Esophagus mucosa (tissue), 1 donor: ENCODE data around the gene TTC21A. TPM values are rescaled to one million over a fixed set of nuclear protein-coding genes. Genes with fewer than 3 reads are reported as not detected.
"Not testable (repeated sequence)": the region's sequence is repeated elsewhere in the genome, so short reads cannot be mapped to it uniquely, and the experiment has no call there.

ENCODE experiments used
- ATAC-seq: fragments of 200-7000 bp; cut with Tn5 transposase; one replicate; pipeline ENCODE4 v1.9.1; 2020
- total RNA-seq: library from RNA; stranded (reverse); gene quantifications from one replicate; pipeline ENCODE4 v1.2.4, GENCODE V29; 2023
- donor health status: DM: yes; HTN: yes; CAD: no.

Gene TTC21A
- total RNA-seq, 1 donor from 2014 or later: 2.3 TPM

- ATAC-seq: peak; percentile 9
Measured at GRCh38 chr3:39150803-39151631, 43.5 kb downstream of the TTC21A start.

DNA sequence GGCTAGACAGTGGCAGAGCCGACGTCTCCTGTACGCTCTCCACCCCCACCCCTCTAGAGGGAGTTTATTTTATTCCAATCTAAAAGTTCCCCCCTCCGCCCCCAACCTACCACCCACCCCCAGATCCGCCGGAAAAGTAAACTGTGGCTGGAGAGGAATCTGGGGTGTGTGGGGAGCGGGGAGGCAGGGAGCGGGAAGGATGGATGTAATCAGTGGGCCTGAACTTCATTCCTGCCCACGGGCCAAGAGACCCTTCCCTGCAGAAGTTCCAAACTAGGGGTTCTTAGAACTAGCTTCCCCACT, 46.4 kb downstream of the TTC21A start:
- ATAC-seq: no peak

- ATAC-seq: no peak
Measured at GRCh38 chr3:39154280-39155021, 47.0 kb downstream of the TTC21A start.

- no peak for ATAC-seq
Measured at GRCh38 chr3:39156421-39156820, 48.9 kb downstream of the TTC21A start.

GRCh38 chr3:39157359-39157758, 49.9 kb downstream of the TTC21A start:
- no peak for ATAC-seq

DNA sequence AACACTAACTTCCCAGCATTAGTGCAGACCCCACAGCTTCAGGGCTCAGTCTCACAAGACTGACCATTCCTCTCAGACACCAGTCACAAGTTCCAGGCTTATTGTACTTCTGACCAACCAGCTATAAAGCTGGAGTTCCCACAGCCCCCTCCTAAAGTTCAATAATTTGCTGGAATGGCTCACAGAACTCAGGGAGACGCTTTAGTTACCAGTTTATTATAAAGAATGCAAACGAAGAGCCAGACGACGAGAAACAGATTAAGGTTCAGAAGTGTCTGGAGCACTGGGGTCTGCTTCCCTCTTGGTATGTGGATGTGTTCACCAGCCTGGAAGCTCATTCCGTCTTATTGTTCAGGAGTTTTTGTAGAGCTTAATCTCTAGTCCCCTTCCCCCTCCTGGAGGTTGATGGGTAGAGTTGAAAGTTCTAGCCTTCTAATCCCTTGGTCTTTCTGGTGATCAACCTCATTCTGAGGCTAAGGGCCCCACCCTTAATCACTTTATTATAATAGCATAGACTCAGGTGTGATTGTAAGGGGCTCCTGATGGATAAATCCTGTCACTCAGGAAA, 50.8 kb downstream of the TTC21A start:
- ATAC-seq: no peak

- no peak for ATAC-seq
Measured at GRCh38 chr3:39164414-39164813, 56.9 kb downstream of the TTC21A start.

DNA sequence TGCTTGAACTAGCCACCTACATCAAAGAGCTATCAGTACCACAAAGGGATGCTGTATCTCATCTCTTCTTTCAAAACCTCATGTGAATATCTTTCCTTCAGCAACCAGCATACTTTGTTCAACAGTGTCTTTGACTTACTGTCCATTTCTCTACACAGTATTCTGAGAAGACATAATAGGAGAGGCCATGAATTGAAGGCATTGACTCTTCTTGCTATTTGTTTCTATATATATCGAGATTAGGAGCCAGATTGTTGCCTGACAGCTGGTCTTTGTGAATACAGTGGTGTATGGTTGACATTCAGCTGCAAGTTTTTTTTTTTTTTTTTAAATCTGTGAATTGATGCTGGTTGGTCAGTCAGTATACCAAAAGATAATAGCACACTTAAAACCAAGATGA, 58.0 kb downstream of the TTC21A start:
- no peak for ATAC-seq

GRCh38 chr3:39166134-39166710, 58.7 kb downstream of the TTC21A start:
- ATAC-seq: peak; percentile 87

- peak; percentile 70 for ATAC-seq
Measured at GRCh38 chr3:39166932-39167532, 59.6 kb downstream of the TTC21A start.

GRCh38 chr3:39168156-39168780, 60.8 kb downstream of the TTC21A start:
- ATAC-seq: no peak

GRCh38 chr3:39169712-39170111, 62.2 kb downstream of the TTC21A start:
- ATAC-seq: no peak

GRCh38 chr3:39170461-39170860, 63.0 kb downstream of the TTC21A start:
- ATAC-seq: no peak

GRCh38 chr3:39170877-39171276, 63.4 kb downstream of the TTC21A start:
- not testable (repeated sequence) for ATAC-seq

DNA sequence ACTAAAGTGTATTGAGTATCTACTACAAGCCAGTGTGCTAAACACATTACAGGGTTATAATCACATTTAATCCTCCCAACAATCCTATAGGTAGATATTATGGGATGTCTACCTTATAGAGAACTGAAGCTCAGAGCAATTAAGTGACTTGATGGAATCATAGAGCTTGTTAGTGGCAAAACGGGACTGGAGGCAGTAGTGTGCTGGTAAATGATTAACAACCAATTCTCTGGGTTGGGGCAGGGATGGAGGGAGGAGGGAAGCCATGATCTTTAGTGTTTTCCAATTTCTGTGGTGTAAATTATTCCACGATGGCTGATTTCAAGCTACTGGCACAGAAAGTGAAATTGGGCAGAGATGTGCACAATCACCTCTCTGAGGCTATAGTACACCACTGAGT, 64.4 kb downstream of the TTC21A start:
- no peak for ATAC-seq

GRCh38 chr3:39173318-39174125, 66.0 kb downstream of the TTC21A start:
- ATAC-seq: no peak

- ATAC-seq: no peak
Measured at GRCh38 chr3:39176025-39176714, 68.7 kb downstream of the TTC21A start.

DNA sequence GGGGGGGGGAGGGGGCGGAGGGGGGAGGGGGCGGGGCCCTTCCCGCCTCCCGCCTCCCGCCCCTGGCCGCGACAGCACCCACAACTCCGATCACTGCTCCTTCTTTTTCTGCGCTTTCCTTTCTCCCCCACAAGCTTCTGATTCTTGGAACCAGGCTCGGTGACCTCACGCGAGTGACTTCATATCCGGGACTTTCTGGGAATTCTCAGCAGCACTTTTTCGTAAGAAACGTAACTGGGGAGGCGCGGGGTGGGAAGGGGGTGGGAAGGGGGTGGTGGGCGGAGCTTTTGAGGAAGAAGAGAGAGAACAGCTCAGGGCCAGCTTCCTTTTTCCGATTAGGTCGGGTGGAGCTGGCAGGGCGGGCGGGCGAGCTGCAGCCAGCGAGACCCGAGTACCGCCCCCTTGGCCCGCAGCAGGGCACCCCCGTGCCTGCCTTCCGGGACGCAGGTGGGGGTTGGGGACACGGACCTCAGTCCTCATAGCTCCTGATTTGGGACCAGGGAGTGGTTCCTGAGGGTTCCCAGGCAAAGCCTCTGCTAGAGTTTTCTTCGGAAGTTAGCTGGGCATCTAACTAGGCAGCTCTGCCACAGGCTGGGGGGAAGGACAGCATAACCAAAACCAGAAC, 70.3 kb downstream of the TTC21A start:
- ATAC-seq: peak; percentile 49

DNA sequence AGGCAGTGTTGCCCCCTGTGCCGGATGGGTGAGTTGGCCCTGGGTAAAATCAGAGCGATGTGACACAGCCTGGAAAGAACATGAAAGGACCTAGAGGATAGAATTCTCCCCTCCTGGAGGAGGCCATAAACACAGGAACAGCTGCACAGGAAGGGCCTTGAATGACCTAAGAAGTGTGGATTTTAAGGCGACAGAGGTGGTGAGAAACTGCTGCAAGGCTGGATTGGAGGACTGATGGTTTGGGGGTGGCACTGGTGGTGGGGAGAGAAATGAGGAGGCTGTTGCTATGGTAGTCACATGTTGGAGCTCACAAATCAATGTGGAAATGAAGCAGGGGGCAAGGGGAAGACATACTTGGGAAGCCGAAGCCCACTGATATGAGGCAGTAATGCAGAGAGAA, 71.1 kb downstream of the TTC21A start:
- no peak for ATAC-seq

DNA sequence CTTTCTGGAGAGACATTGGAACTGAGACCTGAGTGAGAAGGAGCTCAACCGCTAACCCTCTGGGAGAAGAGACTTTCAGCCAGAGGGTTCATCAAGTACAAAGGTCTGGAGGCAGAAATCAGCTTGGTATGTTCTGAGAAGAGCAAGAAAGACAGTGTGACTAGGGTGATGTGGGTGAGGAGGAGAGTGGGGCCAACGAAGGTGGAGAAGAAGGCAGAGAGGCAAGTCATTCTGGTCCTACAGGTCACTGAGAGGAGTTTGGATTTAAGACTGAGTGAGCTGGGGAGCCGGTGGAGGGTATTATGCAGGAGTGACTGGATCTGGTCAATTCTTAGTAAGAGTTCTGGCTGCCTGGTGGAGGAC, 72.7 kb downstream of the TTC21A start:
- ATAC-seq: peak; percentile 40
